ENCODE results near the gene CTSA. TPM values are rescaled to one million over a fixed set of nuclear protein-coding genes. Genes with fewer than 3 reads are reported as not detected.

Gene CTSA
- total and polyA plus RNA-seq, 9 of the 15 experiments (the other 6 are each of a cell fraction or from before 2014, with no cell fraction given), result 8.8 to 61.7 (median 28.3) TPM

DNA sequence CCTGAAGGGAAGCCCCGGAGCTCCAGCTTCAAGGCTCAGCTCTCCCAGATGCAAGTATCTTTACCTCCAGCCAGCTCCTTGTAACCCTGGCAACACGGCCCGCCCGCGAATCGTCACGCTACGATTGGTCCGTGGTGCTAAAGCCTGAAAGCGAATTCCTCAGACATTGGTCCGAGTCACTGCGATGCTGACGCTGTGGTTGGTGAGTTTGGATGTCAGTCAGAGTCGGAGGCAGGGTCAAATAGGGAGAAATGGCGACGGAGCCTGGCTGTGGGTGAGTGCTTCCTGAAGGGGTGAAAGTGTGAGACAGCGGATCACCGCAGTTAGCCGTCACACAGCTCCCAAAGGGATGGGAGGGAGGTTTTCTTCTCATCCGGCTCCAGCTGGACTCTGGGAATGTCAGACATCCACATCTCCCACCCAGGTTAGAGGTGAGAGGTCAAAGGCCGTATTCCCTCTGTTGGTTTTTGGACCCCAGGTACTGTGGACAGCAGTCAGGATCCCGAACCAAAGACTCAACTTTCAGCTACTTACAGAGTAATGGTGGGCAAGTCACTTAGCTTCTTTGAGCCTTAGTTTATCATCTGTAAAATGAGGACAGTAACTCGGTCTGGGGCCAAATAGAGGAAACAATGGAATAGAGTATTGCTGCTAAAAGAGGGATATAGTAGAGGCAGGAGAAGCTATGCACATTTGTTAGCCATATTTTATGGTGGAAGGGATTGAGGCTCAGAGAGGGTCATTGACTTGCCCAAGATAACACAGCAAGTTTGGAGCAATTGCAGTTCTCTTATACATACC, 9.9 kb upstream of the CTSA start, which contains the start of gene ZSWIM1 (continued):
- TF ChIP-seq, protein P1, sequence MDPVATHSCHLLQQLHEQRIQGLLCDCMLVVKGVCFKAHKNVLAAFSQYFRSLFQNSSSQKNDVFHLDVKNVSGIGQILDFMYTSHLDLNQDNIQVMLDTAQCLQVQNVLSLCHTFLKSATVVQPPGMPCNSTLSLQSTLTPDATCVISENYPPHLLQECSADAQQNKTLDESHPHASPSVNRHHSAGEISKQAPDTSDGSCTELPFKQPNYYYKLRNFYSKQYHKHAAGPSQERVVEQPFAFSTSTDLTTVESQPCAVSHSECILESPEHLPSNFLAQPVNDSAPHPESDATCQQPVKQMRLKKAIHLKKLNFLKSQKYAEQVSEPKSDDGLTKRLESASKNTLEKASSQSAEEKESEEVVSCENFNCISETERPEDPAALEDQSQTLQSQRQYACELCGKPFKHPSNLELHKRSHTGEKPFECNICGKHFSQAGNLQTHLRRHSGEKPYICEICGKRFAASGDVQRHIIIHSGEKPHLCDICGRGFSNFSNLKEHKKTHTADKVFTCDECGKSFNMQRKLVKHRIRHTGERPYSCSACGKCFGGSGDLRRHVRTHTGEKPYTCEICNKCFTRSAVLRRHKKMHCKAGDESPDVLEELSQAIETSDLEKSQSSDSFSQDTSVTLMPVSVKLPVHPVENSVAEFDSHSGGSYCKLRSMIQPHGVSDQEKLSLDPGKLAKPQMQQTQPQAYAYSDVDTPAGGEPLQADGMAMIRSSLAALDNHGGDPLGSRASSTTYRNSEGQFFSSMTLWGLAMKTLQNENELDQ (CRISPR knock-in tag; IDR thresholded peaks at IDR 0.05; ENCODE audit: borderline replicate concordance), result no peak
- TF ChIP-seq, protein P2, sequence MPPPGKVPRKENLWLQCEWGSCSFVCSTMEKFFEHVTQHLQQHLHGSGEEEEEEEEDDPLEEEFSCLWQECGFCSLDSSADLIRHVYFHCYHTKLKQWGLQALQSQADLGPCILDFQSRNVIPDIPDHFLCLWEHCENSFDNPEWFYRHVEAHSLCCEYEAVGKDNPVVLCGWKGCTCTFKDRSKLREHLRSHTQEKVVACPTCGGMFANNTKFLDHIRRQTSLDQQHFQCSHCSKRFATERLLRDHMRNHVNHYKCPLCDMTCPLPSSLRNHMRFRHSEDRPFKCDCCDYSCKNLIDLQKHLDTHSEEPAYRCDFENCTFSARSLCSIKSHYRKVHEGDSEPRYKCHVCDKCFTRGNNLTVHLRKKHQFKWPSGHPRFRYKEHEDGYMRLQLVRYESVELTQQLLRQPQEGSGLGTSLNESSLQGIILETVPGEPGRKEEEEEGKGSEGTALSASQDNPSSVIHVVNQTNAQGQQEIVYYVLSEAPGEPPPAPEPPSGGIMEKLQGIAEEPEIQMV (tag; conservative IDR thresholded peaks at IDR 0.05; ENCODE audit: low read depth), result no peak
- TF ChIP-seq ZNF347 (CRISPR knock-in tag; IDR thresholded peaks at IDR 0.05; ENCODE audit: low read depth) (no peak), POLR2G (IDR thresholded peaks at IDR 0.05; ENCODE audit: low read depth, low read length) (peak; percentile 78), LCOR (CRISPR knock-in tag; IDR thresholded peaks at IDR 0.05) (peak; percentile 59; the same call in 1 of the 2 replicates), HDGF (IDR thresholded peaks at IDR 0.05) (peak; percentile 77; the same call in 1 of the 2 replicates), U2AF2 (optimal IDR thresholded peaks at IDR 0.05; ENCODE audit: low read depth, low read length) (no peak), JUN (IDR thresholded peaks at IDR 0.05; ENCODE audit: borderline replicate concordance, low read depth, low read length) (no peak), JUN (CRISPR knock-in tag; IDR thresholded peaks at IDR 0.05; ENCODE audit: borderline replicate concordance) (no peak), ZNF175 (CRISPR knock-in tag; IDR thresholded peaks at IDR 0.05; ENCODE audit: low read depth) (no peak), KAT7 (CRISPR knock-in tag; IDR thresholded peaks at IDR 0.05; ENCODE audit: borderline replicate concordance) (0 out of 2 replicates have a peak, but pooled peaks have one; percentile 55), BCOR (IDR thresholded peaks at IDR 0.05) (peak; percentile 93), KDM5B (IDR thresholded peaks at IDR 0.05; ENCODE audit: insufficient replicate concordance, low read depth, low read length) (peak; percentile 93), BMI1 (IDR thresholded peaks at IDR 0.05; ENCODE audit: low read length) (peak; percentile 92), MCM3 (IDR thresholded peaks at IDR 0.05) (no peak)
- TF ChIP-seq, protein P3, sequence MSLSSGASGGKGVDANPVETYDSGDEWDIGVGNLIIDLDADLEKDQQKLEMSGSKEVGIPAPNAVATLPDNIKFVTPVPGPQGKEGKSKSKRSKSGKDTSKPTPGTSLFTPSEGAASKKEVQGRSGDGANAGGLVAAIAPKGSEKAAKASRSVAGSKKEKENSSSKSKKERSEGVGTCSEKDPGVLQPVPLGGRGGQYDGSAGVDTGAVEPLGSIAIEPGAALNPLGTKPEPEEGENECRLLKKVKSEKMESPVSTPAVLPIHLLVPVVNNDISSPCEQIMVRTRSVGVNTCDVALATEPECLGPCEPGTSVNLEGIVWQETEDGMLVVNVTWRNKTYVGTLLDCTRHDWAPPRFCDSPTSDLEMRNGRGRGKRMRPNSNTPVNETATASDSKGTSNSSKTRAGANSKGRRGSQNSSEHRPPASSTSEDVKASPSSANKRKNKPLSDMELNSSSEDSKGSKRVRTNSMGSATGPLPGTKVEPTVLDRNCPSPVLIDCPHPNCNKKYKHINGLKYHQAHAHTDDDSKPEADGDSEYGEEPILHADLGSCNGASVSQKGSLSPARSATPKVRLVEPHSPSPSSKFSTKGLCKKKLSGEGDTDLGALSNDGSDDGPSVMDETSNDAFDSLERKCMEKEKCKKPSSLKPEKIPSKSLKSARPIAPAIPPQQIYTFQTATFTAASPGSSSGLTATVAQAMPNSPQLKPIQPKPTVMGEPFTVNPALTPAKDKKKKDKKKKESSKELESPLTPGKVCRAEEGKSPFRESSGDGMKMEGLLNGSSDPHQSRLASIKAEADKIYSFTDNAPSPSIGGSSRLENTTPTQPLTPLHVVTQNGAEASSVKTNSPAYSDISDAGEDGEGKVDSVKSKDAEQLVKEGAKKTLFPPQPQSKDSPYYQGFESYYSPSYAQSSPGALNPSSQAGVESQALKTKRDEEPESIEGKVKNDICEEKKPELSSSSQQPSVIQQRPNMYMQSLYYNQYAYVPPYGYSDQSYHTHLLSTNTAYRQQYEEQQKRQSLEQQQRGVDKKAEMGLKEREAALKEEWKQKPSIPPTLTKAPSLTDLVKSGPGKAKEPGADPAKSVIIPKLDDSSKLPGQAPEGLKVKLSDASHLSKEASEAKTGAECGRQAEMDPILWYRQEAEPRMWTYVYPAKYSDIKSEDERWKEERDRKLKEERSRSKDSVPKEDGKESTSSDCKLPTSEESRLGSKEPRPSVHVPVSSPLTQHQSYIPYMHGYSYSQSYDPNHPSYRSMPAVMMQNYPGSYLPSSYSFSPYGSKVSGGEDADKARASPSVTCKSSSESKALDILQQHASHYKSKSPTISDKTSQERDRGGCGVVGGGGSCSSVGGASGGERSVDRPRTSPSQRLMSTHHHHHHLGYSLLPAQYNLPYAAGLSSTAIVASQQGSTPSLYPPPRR (CRISPR knock-in tag; IDR thresholded peaks at IDR 0.05; ENCODE audit: borderline replicate concordance), result no peak
- TF ChIP-seq, protein P4, sequence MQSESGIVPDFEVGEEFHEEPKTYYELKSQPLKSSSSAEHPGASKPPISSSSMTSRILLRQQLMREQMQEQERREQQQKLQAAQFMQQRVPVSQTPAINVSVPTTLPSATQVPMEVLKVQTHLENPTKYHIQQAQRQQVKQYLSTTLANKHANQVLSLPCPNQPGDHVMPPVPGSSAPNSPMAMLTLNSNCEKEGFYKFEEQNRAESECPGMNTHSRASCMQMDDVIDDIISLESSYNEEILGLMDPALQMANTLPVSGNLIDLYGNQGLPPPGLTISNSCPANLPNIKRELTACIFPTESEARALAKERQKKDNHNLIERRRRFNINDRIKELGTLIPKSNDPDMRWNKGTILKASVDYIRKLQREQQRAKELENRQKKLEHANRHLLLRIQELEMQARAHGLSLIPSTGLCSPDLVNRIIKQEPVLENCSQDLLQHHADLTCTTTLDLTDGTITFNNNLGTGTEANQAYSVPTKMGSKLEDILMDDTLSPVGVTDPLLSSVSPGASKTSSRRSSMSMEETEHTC (IDR thresholded peaks at IDR 0.05), result no peak

Data from K562 (cell line).